Skeletal muscle satellite cell (primary cell): ENCODE results near the gene SLCO2A1.

Experiments used
- H3K27me3 ChIP-seq: 2 replicates; pipeline ENCODE4 v1.7.0; 2013; ENCODE audit warnings: low read length; ENCODE audit not compliant: control insufficient read depth, insufficient read depth
- H3K36me3 ChIP-seq: 2 replicates; pipeline ENCODE4 v1.7.0; 2013; ENCODE audit warnings: mild to moderate bottlenecking, control low read depth, low read length; ENCODE audit not compliant: insufficient read depth
- H3K4me1 ChIP-seq: 2 replicates; pipeline ENCODE4 v1.7.0; 2013; ENCODE audit warnings: low read length; ENCODE audit not compliant: control insufficient read depth, insufficient read depth
- H3K4me2 ChIP-seq: 2 replicates; pipeline ENCODE4 v1.7.0; 2013; ENCODE audit warnings: mild to moderate bottlenecking, low read length
- H3K4me3 ChIP-seq: 2 replicates; pipeline ENCODE4 v1.7.0; 2013; ENCODE audit warnings: low read length
- H3K9ac ChIP-seq: 2 replicates; pipeline ENCODE4 v1.7.0; 2013; ENCODE audit warnings: mild to moderate bottlenecking, low read depth, low read length, moderate library complexity
- H3K9me3 ChIP-seq: replicated peaks from 2 replicates; pipeline ENCODE4 v1.7.0; 2013; ENCODE audit warnings: mild to moderate bottlenecking, control low read depth, low read length

Gene SLCO2A1

GRCh38 chr3:134008630-134009156 is 21.0 kb downstream of the SLCO2A1 start:
- H3K9me3 ChIP-seq = no peaks in the 10 kb centered on the region
- H3K9ac ChIP-seq = no peak overlapping the region
- H3K4me3 ChIP-seq = no peak overlapping the region
- H3K27me3 ChIP-seq = no peaks in the 10 kb centered on the region
- H3K4me1 ChIP-seq = peaks cover 21% of the 10 kb centered on the region
- H3K36me3 ChIP-seq = no peaks in the 10 kb centered on the region
- peak overlapping the region; percentile 7 for H3K4me2 ChIP-seq

- Histone ChIP-seq H3K4me1 (peaks cover 21% of the 10 kb centered on the region), H3K4me3 (no peak overlapping the region), H3K4me2 (no peak overlapping the region), H3K27me3 (no peaks in the 10 kb centered on the region), H3K9me3 (no peaks in the 10 kb centered on the region), H3K9ac (no peak overlapping the region), H3K36me3 (no peaks in the 10 kb centered on the region)
Measured at GRCh38 chr3:134007819-134008218, 21.9 kb downstream of the SLCO2A1 start.

- peaks cover 19% of the 10 kb centered on the region for H3K4me1 ChIP-seq
- H3K9ac ChIP-seq = no peak overlapping the region
- no peak overlapping the region for H3K4me3 ChIP-seq
- no peak overlapping the region for H3K4me2 ChIP-seq
- H3K36me3 ChIP-seq = no peaks in the 10 kb centered on the region
- H3K9me3 ChIP-seq = no peaks in the 10 kb centered on the region
- H3K27me3 ChIP-seq = no peaks in the 10 kb centered on the region
Measured at GRCh38 chr3:134004841-134005240, 24.9 kb downstream of the SLCO2A1 start.

- Histone ChIP-seq H3K9ac (no peak overlapping the region), H3K9me3 (no peaks in the 10 kb centered on the region), H3K4me3 (no peak overlapping the region), H3K4me1 (peaks cover under 1% of the 10 kb centered on the region), H3K27me3 (no peaks in the 10 kb centered on the region), H3K4me2 (no peak overlapping the region), H3K36me3 (no peaks in the 10 kb centered on the region)
Measured at GRCh38 chr3:134003066-134003465, 26.7 kb downstream of the SLCO2A1 start.

GRCh38 chr3:134002306-134002705 is 27.4 kb downstream of the SLCO2A1 start:
- Histone ChIP-seq H3K4me2 (no peak overlapping the region), H3K27me3 (no peaks in the 10 kb centered on the region), H3K36me3 (no peaks in the 10 kb centered on the region), H3K9me3 (no peaks in the 10 kb centered on the region), H3K4me3 (no peak overlapping the region), H3K9ac (no peak overlapping the region), H3K4me1 (no peaks in the 10 kb centered on the region)

- Histone ChIP-seq H3K9me3 (no peaks in the 10 kb centered on the region), H3K36me3 (no peaks in the 10 kb centered on the region), H3K4me3 (no peak overlapping the region), H3K27me3 (peaks cover 5% of the 10 kb centered on the region), H3K9ac (no peak overlapping the region), H3K4me1 (no peaks in the 10 kb centered on the region), H3K4me2 (no peak overlapping the region)
Measured at GRCh38 chr3:134001251-134001650, 28.5 kb downstream of the SLCO2A1 start.

GRCh38 chr3:133999891-134000685 is 29.6 kb downstream of the SLCO2A1 start:
- H3K9ac ChIP-seq = no peak overlapping the region
- no peaks in the 10 kb centered on the region for H3K4me1 ChIP-seq
- peaks cover 5% of the 10 kb centered on the region for H3K27me3 ChIP-seq
- H3K9me3 ChIP-seq = no peaks in the 10 kb centered on the region
- no peak overlapping the region for H3K4me2 ChIP-seq
- H3K4me3 ChIP-seq = no peak overlapping the region
- H3K36me3 ChIP-seq = no peaks in the 10 kb centered on the region

GRCh38 chr3:133998691-133999241 is 31.0 kb downstream of the SLCO2A1 start:
- H3K9me3 ChIP-seq = no peaks in the 10 kb centered on the region
- H3K36me3 ChIP-seq = no peaks in the 10 kb centered on the region
- no peak overlapping the region for H3K4me3 ChIP-seq
- no peaks in the 10 kb centered on the region for H3K4me1 ChIP-seq
- H3K9ac ChIP-seq = no peak overlapping the region
- peaks cover 5% of the 10 kb centered on the region for H3K27me3 ChIP-seq
- no peak overlapping the region for H3K4me2 ChIP-seq

GRCh38 chr3:133997871-133998635 is 31.7 kb downstream of the SLCO2A1 start:
- H3K27me3 ChIP-seq = peaks cover 5% of the 10 kb centered on the region
- H3K9ac ChIP-seq = no peak overlapping the region
- no peaks in the 10 kb centered on the region for H3K9me3 ChIP-seq
- H3K4me1 ChIP-seq = no peaks in the 10 kb centered on the region
- no peaks in the 10 kb centered on the region for H3K36me3 ChIP-seq
- no peak overlapping the region for H3K4me2 ChIP-seq
- H3K4me3 ChIP-seq = no peak overlapping the region

- Histone ChIP-seq H3K9ac (no peak overlapping the region), H3K4me1 (no peaks in the 10 kb centered on the region), H3K4me2 (no peak overlapping the region), H3K36me3 (no peaks in the 10 kb centered on the region), H3K27me3 (peaks cover 5% of the 10 kb centered on the region), H3K9me3 (no peaks in the 10 kb centered on the region), H3K4me3 (no peak overlapping the region)
Measured at GRCh38 chr3:133996996-133997395, 32.7 kb downstream of the SLCO2A1 start.

GRCh38 chr3:133996251-133996661 is 33.5 kb downstream of the SLCO2A1 start:
- Histone ChIP-seq H3K4me3 (no peak overlapping the region), H3K36me3 (no peaks in the 10 kb centered on the region), H3K9me3 (no peaks in the 10 kb centered on the region), H3K9ac (no peak overlapping the region), H3K27me3 (peaks cover 5% of the 10 kb centered on the region), H3K4me2 (no peak overlapping the region), H3K4me1 (peaks cover 3% of the 10 kb centered on the region)
